Cardiac fibroblast (primary cell): ENCODE measurements around the gene IREB2.

Experiments used
- DNase-seq, 2 donors: peaks; one replicate each; pipeline versions ENCODE4 v3.0.0 to v3.0.0-alpha.2; 2010; ENCODE audit warnings: low read depth in 2 of 2
- H3K4me3 ChIP-seq, 2 donors: replicated peaks in 1 of 2; 1 replicate in 1 of 2; 2 replicates in 1 of 2; pipeline ENCODE4 v1.5.1; 2011; ENCODE audit warnings: low read depth in 2 of 2, low read length in 2 of 2, mild to moderate bottlenecking in 2 of 2, moderate library complexity in 1 of 2
- CTCF ChIP-seq: IDR thresholded peaks from one replicate; pipeline ENCODE4 v1.5.1; 2011; ENCODE audit warnings: low read depth, mild to moderate bottlenecking, low read length, inconsistent platforms

IREB2 gene

GRCh38 chr15:78456426-78456825, 18.4 kb downstream of the IREB2 start:
- no peak for DNase-seq
- H3K4me3 ChIP-seq: no peak overlapping the region
- no peak for TF ChIP-seq CTCF

- no peak overlapping the region for H3K4me3 ChIP-seq
- peak; percentile 72 to 89 for DNase-seq
- no peak for TF ChIP-seq CTCF
Measured at GRCh38 chr15:78457101-78457500, 19.1 kb downstream of the IREB2 start.

- TF ChIP-seq CTCF: no peak
- no peak overlapping the region for H3K4me3 ChIP-seq
- DNase-seq: no peak
Measured at GRCh38 chr15:78460737-78461136, 22.7 kb downstream of the IREB2 start.

- H3K4me3 ChIP-seq: no peak overlapping the region
- no peak for TF ChIP-seq CTCF
- DNase-seq: peak; percentile 13 to 31
Measured at GRCh38 chr15:78461171-78461888, 23.3 kb downstream of the IREB2 start.

GRCh38 chr15:78469031-78469430, 31.0 kb downstream of the IREB2 start:
- no peak for TF ChIP-seq CTCF
- DNase-seq: no peak

GRCh38 chr15:78477295-78477694, 39.3 kb downstream of the IREB2 start:
- DNase-seq: no peak
- H3K4me3 ChIP-seq: no peak overlapping the region
- TF ChIP-seq CTCF: no peak

More at GRCh38 chr15:78469031-78469430, 31.0 kb downstream of the IREB2 start:
- H3K4me3 ChIP-seq: no peak overlapping the region

- H3K4me3 ChIP-seq: no peak overlapping the region
- no peak for DNase-seq
- TF ChIP-seq CTCF: no peak
Measured at GRCh38 chr15:78479650-78480049, 41.6 kb downstream of the IREB2 start.
